Measurements from ENCODE around the gene SF1.

DNA sequence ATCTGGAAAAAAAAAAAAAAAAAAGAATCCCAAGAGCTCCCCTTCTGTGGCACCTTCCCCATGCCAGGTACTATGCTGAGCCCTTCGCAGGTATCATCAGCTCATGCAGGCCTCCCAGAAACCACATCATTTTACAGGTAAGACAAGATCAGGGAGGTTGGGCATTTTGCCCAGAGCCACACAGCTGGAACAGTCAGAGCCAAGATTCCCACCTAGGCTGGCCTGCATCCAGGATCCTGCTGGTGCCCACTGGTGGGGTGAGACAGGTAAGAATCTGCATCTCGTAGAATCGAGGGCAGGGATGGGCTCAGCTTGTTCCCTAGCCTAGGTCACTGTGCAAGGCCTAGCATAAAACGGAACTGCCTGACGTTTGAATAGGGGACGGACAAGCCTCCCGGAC is 47.7 kb upstream of the SF1 start:
- TF ChIP-seq CTCF (IDR thresholded peaks at IDR 0.05) (no peak), EZH2 (IDR thresholded peaks at IDR 0.05) (no peak), EZH2phosphoT487 (IDR thresholded peaks at IDR 0.05) (no peak)

Data from neural progenitor cell (in vitro differentiated cells).